Esophagus muscularis mucosa (tissue), 4 donors: ENCODE results near the gene PSME4.

Experiments used
- EP300 ChIP-seq: sonication (generic); formaldehyde crosslinking; IDR thresholded peaks from one replicate; pipeline ENCODE4 v1.6.1; 2017; ENCODE audit warnings: antibody characterized with exemption
- POLR2A ChIP-seq: fragments of 450-650 bp; IDR thresholded peaks from one replicate; pipeline ENCODE4 v1.6.1; 2017; ENCODE audit warnings: antibody characterized with exemption, moderate library complexity, mild to moderate bottlenecking, low read depth
- POLR2AphosphoS5 ChIP-seq, 2 donors: sonication (generic); formaldehyde crosslinking; IDR thresholded peaks; one replicate each; pipeline ENCODE4 v1.6.1; 2017; ENCODE audit warnings: antibody characterized with exemption in 2 of 2
- TF ChIP-seq, protein P1 (sequence below), 3 experiments: fragments of 200-600 bp in 2 of 3; fragments of 450-650 bp in 1 of 3; sonication (generic) in 2 of 3; IDR thresholded peaks; one replicate each; pipeline ENCODE4 v1.5.1; 2017 to 2019; ENCODE audit warnings: antibody characterized with exemption in 3 of 3, mild to moderate bottlenecking in 2 of 3, moderate library complexity in 1 of 3

- TF ChIP-seq POLR2AphosphoS5 (IDR thresholded peaks at IDR 0.05) (no peak), POLR2A (no peak), EP300 (no peak)
- TF ChIP-seq, protein P1, sequence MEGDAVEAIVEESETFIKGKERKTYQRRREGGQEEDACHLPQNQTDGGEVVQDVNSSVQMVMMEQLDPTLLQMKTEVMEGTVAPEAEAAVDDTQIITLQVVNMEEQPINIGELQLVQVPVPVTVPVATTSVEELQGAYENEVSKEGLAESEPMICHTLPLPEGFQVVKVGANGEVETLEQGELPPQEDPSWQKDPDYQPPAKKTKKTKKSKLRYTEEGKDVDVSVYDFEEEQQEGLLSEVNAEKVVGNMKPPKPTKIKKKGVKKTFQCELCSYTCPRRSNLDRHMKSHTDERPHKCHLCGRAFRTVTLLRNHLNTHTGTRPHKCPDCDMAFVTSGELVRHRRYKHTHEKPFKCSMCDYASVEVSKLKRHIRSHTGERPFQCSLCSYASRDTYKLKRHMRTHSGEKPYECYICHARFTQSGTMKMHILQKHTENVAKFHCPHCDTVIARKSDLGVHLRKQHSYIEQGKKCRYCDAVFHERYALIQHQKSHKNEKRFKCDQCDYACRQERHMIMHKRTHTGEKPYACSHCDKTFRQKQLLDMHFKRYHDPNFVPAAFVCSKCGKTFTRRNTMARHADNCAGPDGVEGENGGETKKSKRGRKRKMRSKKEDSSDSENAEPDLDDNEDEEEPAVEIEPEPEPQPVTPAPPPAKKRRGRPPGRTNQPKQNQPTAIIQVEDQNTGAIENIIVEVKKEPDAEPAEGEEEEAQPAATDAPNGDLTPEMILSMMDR (IDR thresholded peaks at IDR 0.05): no peak
These were observed 93.2 kb downstream of the PSME4 start for GRCh38 chr2:53877556-53877955.
